K562 (cell line): ENCODE data around the gene IGLL1. TPM values are rescaled to one million over a fixed set of nuclear protein-coding genes. Genes with fewer than 3 reads are reported as not detected.

Experiments used
- ATAC-seq: fragments of 200-7000 bp; cut with Tn5 transposase; 3 replicates; pipeline ENCODE4 v1.9.1; 2020; ENCODE audit warnings: moderate library complexity
- BruUV-seq: library from RNA; stranded (reverse); fragments of 400-500 nt; replicated peaks from 2 replicates; lab custom pipeline; 2021; lab: Mats Ljungman, UMichigan
- CTCF ChIA-PET: fragments of 300-600 bp; formaldehyde crosslinking; extraction: SDS; loops from one replicate; lab custom pipeline; 2021; ENCODE audit warnings: low intra/inter-chr PET ratio; lab: Yijun Ruan, JAX
- POLR2A ChIA-PET: fragments of 300-600, 350-650 bp; sonication (Branson Sonifier 250); formaldehyde crosslinking; extraction: SDS; loops from one replicate; lab custom pipeline; 2021; ENCODE audit warnings: antibody characterized with exemption, inconsistent platforms; lab: Yijun Ruan, JAX
- DNase-seq, 4 experiments: peaks; one replicate each; pipeline versions ENCODE4 v3.0.0 to v3.0.0-alpha.2; 2011 to 2018; ENCODE audit warnings: low spot score in 3 of 4, mixed read lengths in 3 of 4; ENCODE audit errors: extremely low read depth in 1 of 4
- FAIRE-seq: peaks from 2 replicates; lab custom pipeline; 2011; peaks lifted over from hg19 to GRCh38; lab: Jason Lieb, UNC
- H2AFZ ChIP-seq: 2 replicates; pipeline ENCODE4 v1.6.0; 2011; ENCODE audit warnings: low read depth, low read length, control low read depth, inconsistent platforms
- H3K27ac ChIP-seq: fragments of 200-600 bp; 3 replicates; pipeline ENCODE4 v1.8.0; 2011; ENCODE audit warnings: low read depth, mild to moderate bottlenecking, control low read depth, inconsistent platforms, low read length, moderate library complexity, mixed read lengths; ENCODE audit errors: extremely low read depth
- H3K27me3 ChIP-seq, 2 experiments: fragments of 300-600 bp in 1 of 2; 2 replicates in 1 of 2; 3 replicates in 1 of 2; pipeline versions ENCODE4 v1.6.0 to v1.8.0; 2011; ENCODE audit warnings: inconsistent platforms in 2 of 2, low read length in 2 of 2, mild to moderate bottlenecking in 1 of 2, mixed read lengths in 1 of 2, moderate library complexity in 1 of 2; ENCODE audit not compliant: control insufficient read depth in 2 of 2, insufficient read depth in 2 of 2
- H3K36me3 ChIP-seq: fragments of 300-600 bp; 3 replicates; pipeline ENCODE4 v1.8.0; 2011; ENCODE audit warnings: mild to moderate bottlenecking, low read length, inconsistent platforms; ENCODE audit not compliant: control insufficient read depth, insufficient read depth
- H3K4me1 ChIP-seq, 2 experiments: fragments of 200-600 bp in 1 of 2; replicated peaks in 1 of 2; 2 replicates in 1 of 2; 3 replicates in 1 of 2; pipeline versions ENCODE4 v1.5.1 to v1.8.0; 2011; ENCODE audit warnings: inconsistent platforms in 2 of 2, low read length in 2 of 2, mild to moderate bottlenecking in 1 of 2, mixed read lengths in 1 of 2, moderate library complexity in 1 of 2; ENCODE audit not compliant: control insufficient read depth in 2 of 2, insufficient read depth in 2 of 2
- H3K4me2 ChIP-seq: 2 replicates; pipeline ENCODE4 v1.6.1; 2011; ENCODE audit warnings: low read length, control low read depth, inconsistent platforms, mixed read lengths; ENCODE audit not compliant: insufficient read depth
- H3K4me3 ChIP-seq: fragments of 200-600 bp; sonication (generic), shearing (Covaris generic); 2 replicates; pipeline ENCODE4 v1.5.1; 2016; ENCODE audit warnings: control low read depth, inconsistent platforms
- H3K79me2 ChIP-seq: fragments of 200-600 bp; 3 replicates; pipeline ENCODE4 v1.8.0; 2011; ENCODE audit warnings: low read length, inconsistent platforms; ENCODE audit not compliant: control insufficient read depth, insufficient read depth
- H3K9ac ChIP-seq, 2 experiments: 2 replicates each; pipeline versions ENCODE4 v1.6.0 to v1.6.1; 2011; ENCODE audit warnings: low read depth in 2 of 2, low read length in 2 of 2, control low read depth in 1 of 2, inconsistent platforms in 1 of 2, mild to moderate bottlenecking in 1 of 2, mixed read lengths in 1 of 2; ENCODE audit not compliant: insufficient read depth in 1 of 2
- H3K9me1 ChIP-seq: one replicate; pipeline ENCODE4 v1.6.0; 2011; ENCODE audit warnings: inconsistent platforms, mild to moderate bottlenecking, low read length, moderate library complexity; ENCODE audit not compliant: control insufficient read depth, insufficient read depth
- H3K9me3 ChIP-seq: replicated peaks from 2 replicates; pipeline ENCODE4 v1.5.1; 2011; ENCODE audit warnings: low read depth, low read length, inconsistent platforms; ENCODE audit not compliant: control insufficient read depth, insufficient read depth
- H4K20me1 ChIP-seq: replicated peaks from 2 replicates; pipeline ENCODE4 v1.6.1; 2011; ENCODE audit warnings: low read length, inconsistent platforms, mixed read lengths; ENCODE audit not compliant: control insufficient read depth, insufficient read depth
- ADNP ChIP-seq: fragments of 200-800 bp; sonication (Bioruptor generic); IDR thresholded peaks from 2 replicates; pipeline ENCODE4 v1.6.1; 2016; ENCODE audit warnings: missing genetic modification characterization, missing compliant biosample characterization
- BMI1 ChIP-seq: fragments of 150-350 bp; IDR thresholded peaks from 2 replicates; pipeline ENCODE4 v1.6.1; 2014; ENCODE audit warnings: low read length
- DACH1 ChIP-seq: fragments of 450-650 bp; IDR thresholded peaks from 2 replicates; pipeline ENCODE4 v1.6.1; 2018; ENCODE audit not compliant: partially characterized antibody
- GATA2 ChIP-seq: sonication (generic); formaldehyde crosslinking; IDR thresholded peaks from 2 replicates; pipeline ENCODE4 v1.4.0; 2020; ENCODE audit warnings: mild to moderate bottlenecking, missing genetic modification reagents
- NFIX ChIP-seq: fragments of 250-450 bp; sonication (Bioruptor Pico); IDR thresholded peaks from 2 replicates; pipeline ENCODE4 v1.4.0; 2020; ENCODE audit warnings: low read depth, mild to moderate bottlenecking, moderate library complexity
- ZFP36 ChIP-seq: fragments of 150-350 bp; IDR thresholded peaks from 2 replicates; pipeline ENCODE4 v1.6.1; 2018; ENCODE audit warnings: low read length, low read depth; ENCODE audit not compliant: partially characterized antibody
- ZNF75A ChIP-seq: fragments of 450-650 bp; formaldehyde crosslinking; IDR thresholded peaks from 2 replicates; pipeline ENCODE4 v1.4.0; 2020; ENCODE audit warnings: mild to moderate bottlenecking
- WGBS: fragments of 100-300 bp; shearing (Covaris generic); methylation state at CpG from one replicate; pipeline ENCODE4 v1.1.6; 2016; ENCODE audit warnings: low coverage, mixed read lengths; ENCODE audit not compliant: insufficient coverage; ENCODE audit errors: missing lambda C conversion rate; 5-methylcytosine and 5-hydroxymethylcytosine counted together
- in situ Hi-C: fragments of 300-500 bp; cut with MboI; formaldehyde crosslinking; loops from 4 replicates; pipeline ENCODE4 v1.15.0; 2018; ENCODE audit warnings: inconsistent platforms, mixed read lengths
- intact Hi-C: fragments of 100-400 bp; cut with micrococcal nuclease; formaldehyde crosslinking; loops from 2 replicates; pipeline ENCODE4 v1.14.2; 2022
- polyA plus RNA-seq, 8 experiments: library from polyadenylated mRNA; depleted of rRNA in 4 of 8; stranded (reverse) in 5 of 8; unstranded in 3 of 8; fragments of >200 nt; fragmentation: Nextera tagmentation in 2 of 8; fragmentation: Illumina TruSeq in 1 of 8; extraction: Ambion mirVana in 2 of 8; extraction: Trizol in 1 of 8; gene quantifications; 2 replicates each; pipeline versions ENCODE4 v1.2.1 to v1.2.3, GENCODE V29; 2011 to 2014; ENCODE audit warnings: inconsistent platforms in 1 of 8, missing spikeins in 1 of 8
- total RNA-seq, 7 experiments: library from RNA; depleted of rRNA in 6 of 7; stranded (reverse); fragments of >200 nt in 6 of 7; fragmentation: Illumina TruSeq in 2 of 7; extraction: Trizol in 2 of 7; gene quantifications; 2 replicates each; pipeline versions ENCODE4 v1.2.1 to v1.2.3, GENCODE V29; 2011 to 2021; ENCODE audit warnings: low replicate concordance in 1 of 7
- TF ChIP-seq, protein P1 (sequence below): fragments of 450-650 bp; formaldehyde crosslinking; IDR thresholded peaks from 2 replicates; pipeline ENCODE4 v1.4.0; 2020; ENCODE audit warnings: mild to moderate bottlenecking
- TF ChIP-seq, protein P2 (sequence below), 2 experiments: fragments of 250-450 bp in 1 of 2; fragments of 450-650 bp in 1 of 2; sonication (Bioruptor Pico) in 1 of 2; IDR thresholded peaks; 2 replicates each; pipeline versions ENCODE4 v1.6.1 to v1.8.0; 2016 to 2021; ENCODE audit warnings: mild to moderate bottlenecking in 2 of 2, moderate library complexity in 2 of 2, missing compliant biosample characterization in 1 of 2, missing genetic modification characterization in 1 of 2
- TF ChIP-seq, protein P3 (sequence below): fragments of 450-650 bp; formaldehyde crosslinking; IDR thresholded peaks from 2 replicates; pipeline ENCODE4 v1.4.0; 2020; ENCODE audit warnings: mild to moderate bottlenecking, moderate library complexity

The IGLL1 gene
- total and polyA plus RNA-seq, 9 of the 15 experiments (the other 6 are each of a cell fraction or from before 2014, with no cell fraction given), result 0.10 to 0.32 (median 0.20) TPM; not detected in 6

DNA sequence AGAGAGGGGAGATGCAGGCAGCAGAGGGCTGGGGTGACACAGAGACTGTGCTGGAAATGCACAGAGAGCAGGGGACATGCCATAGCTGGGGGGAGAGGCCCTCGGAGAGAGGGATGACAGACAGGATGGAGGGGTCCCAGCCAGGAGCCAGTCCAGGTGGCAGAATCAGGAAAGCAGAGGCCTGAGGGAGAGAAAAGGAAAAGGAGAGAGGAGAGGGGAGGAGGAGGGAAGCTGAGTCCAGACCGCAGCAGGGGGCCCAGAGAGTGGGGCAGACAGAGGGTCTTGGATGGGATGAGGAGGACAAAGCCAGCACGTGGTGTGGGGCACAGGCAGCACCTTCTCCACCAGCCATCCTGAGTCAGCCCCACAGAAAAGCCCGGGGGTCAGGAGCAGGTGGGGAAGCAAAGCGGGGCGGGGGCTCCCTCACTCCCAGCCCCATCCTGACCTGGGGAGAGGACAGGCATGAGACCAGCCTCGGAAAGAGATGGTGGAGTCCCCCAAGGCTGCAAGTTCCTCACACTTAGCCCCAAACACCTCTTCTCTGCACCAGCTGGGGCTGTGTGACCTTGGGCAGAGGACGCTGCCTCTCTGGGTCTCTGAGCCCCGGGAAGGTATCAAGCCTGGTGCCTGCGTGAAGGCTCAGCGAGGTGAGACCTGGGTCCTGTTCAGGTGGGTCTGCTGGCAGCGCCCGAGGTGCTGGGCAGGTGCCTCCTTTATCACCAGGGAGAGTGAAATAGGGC is 48.0 kb downstream of the IGLL1 start:
- TF ChIP-seq ZFP36 (peak; percentile 15), GATA2 (CRISPR knock-in tag) (no peak)
- no peak overlapping the region for H3K4me3 ChIP-seq
- H2AFZ ChIP-seq, result no peak overlapping the region
- H4K20me1 ChIP-seq, result no peaks in the 10 kb centered on the region
- H3K27ac ChIP-seq, result no peak overlapping the region; the same call in 2 of the 3 replicates
- H3K4me2 ChIP-seq, result no peak overlapping the region
- H3K27me3 ChIP-seq, result no peaks in the 10 kb centered on the region
- no peaks in the 10 kb centered on the region for H3K9me3 ChIP-seq
- H3K36me3 ChIP-seq, result no peaks in the 10 kb centered on the region
- POLR2A ChIA-PET, result no interaction called here
- intact Hi-C loops, result no loop called here
- no peak for ATAC-seq
- no TSS peak for BruUV-seq
- in situ Hi-C loops, result loop anchor here (10.0 kb wide), 1 partner anchor 207 kb away; no protein-coding TSS in a partner anchor
- no peak for FAIRE-seq
- peak overlapping the region in 1 of 2 experiments; percentile 68; a peak in 2 of 4 replicates for H3K9ac ChIP-seq
- peaks cover 47 to 54% of the 10 kb centered on the region in 2 experiments for H3K4me1 ChIP-seq
- 86% methylated on average over 9 of the region's 13 CpGs for WGBS
- no peaks in the 10 kb centered on the region for H3K79me2 ChIP-seq
- no peaks in the 10 kb centered on the region for H3K9me1 ChIP-seq
- no peak for DNase-seq
- CTCF ChIA-PET, result no interaction called here

DNA sequence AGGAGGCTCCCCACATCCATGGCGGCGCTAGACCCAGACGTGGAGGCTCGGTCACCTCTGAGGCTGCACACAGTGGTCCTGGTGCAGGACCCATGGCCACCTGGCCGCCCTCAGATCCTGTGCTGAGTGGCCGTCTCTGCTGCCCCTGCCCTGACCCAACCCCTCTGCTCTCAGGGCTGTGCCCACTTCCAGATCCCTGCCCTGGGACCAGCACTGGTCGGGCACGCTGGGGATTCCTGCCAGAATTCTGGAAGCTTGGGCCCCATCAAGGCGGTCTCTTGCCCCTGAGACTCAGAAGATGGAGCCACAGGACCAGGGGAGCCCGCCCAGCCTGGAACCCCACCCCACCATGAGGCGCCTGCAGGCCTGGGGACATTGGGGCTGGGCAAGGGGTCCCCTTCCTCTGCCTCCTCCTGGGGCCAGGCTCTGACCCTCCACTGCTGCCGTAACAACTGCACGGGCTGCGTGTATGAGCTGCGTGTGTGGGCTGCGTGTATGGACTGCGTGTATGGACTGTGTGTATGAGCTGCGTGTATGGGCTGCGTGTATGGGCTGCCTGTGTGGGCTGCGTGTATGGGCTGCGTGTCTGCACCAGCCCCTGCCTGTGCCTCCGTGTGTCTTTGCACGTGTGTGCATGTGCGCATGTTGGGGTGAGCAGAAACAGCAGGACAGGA is 48.7 kb downstream of the IGLL1 start:
- Histone ChIP-seq H2AFZ (no peak overlapping the region), H3K27ac (no peak overlapping the region), H3K4me2 (no peak overlapping the region), H3K4me1 (peaks cover 43 to 49% of the 10 kb centered on the region in 2 experiments), H3K9me3 (no peaks in the 10 kb centered on the region), H3K9me1 (no peaks in the 10 kb centered on the region), H4K20me1 (no peaks in the 10 kb centered on the region), H3K36me3 (no peaks in the 10 kb centered on the region), H3K9ac (peak overlapping the region in 1 of 2 experiments; percentile 45; a peak in 1 of 4 replicates), H3K79me2 (no peaks in the 10 kb centered on the region), H3K27me3 (no peaks in the 10 kb centered on the region), H3K4me3 (no peak overlapping the region)
- DNase-seq (no peak), ATAC-seq (no peak), FAIRE-seq (no peak)
- BruUV-seq, result no TSS peak
- ChIA-PET POLR2A (no interaction called here), CTCF (no interaction called here)
- in situ Hi-C loops (loop anchor here (10.0 kb wide), 1 partner anchor 207 kb away; no protein-coding TSS in a partner anchor), intact Hi-C loops (no loop called here)
- 75% methylated on average over 18 of the region's 24 CpGs for WGBS
- TF ChIP-seq DACH1, result no peak
- TF ChIP-seq ZNF75A (CRISPR knock-in tag), result no peak
- TF ChIP-seq, protein P1, sequence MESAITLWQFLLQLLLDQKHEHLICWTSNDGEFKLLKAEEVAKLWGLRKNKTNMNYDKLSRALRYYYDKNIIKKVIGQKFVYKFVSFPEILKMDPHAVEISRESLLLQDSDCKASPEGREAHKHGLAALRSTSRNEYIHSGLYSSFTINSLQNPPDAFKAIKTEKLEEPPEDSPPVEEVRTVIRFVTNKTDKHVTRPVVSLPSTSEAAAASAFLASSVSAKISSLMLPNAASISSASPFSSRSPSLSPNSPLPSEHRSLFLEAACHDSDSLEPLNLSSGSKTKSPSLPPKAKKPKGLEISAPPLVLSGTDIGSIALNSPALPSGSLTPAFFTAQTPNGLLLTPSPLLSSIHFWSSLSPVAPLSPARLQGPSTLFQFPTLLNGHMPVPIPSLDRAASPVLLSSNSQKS, result no peak
- TF ChIP-seq, protein P2, sequence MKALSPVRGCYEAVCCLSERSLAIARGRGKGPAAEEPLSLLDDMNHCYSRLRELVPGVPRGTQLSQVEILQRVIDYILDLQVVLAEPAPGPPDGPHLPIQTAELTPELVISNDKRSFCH (CRISPR knock-in tag; IDR thresholded peaks at IDR 0.05), result no peak
- TF ChIP-seq, protein P2 (tag; IDR thresholded peaks at IDR 0.05), result no peak
- TF ChIP-seq BMI1, result no peak
- TF ChIP-seq NFIX (CRISPR knock-in tag), result no peak
- no peak for TF ChIP-seq ADNP (tag)
- TF ChIP-seq, protein P3, sequence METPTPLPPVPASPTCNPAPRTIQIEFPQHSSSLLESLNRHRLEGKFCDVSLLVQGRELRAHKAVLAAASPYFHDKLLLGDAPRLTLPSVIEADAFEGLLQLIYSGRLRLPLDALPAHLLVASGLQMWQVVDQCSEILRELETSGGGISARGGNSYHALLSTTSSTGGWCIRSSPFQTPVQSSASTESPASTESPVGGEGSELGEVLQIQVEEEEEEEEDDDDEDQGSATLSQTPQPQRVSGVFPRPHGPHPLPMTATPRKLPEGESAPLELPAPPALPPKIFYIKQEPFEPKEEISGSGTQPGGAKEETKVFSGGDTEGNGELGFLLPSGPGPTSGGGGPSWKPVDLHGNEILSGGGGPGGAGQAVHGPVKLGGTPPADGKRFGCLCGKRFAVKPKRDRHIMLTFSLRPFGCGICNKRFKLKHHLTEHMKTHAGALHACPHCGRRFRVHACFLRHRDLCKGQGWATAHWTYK (CRISPR knock-in tag), result no peak
